ENCODE results near the gene PDLIM3.

Gene PDLIM3

GRCh38 chr4:185468999-185469398 lies 66.3 kb downstream of the PDLIM3 start:
- no peak for DNase-seq

- no peak for DNase-seq
Observed at GRCh38 chr4:185467991-185468390, 67.3 kb downstream of the PDLIM3 start.

GRCh38 chr4:185467101-185467500 lies 68.2 kb downstream of the PDLIM3 start:
- no peak for DNase-seq

- DNase-seq: no peak
Observed at GRCh38 chr4:185465707-185466106, 69.6 kb downstream of the PDLIM3 start.

- DNase-seq: no peak
Observed at GRCh38 chr4:185464887-185465286, 70.4 kb downstream of the PDLIM3 start.

- DNase-seq: no peak
Observed at GRCh38 chr4:185464183-185464582, 71.1 kb downstream of the PDLIM3 start.

GRCh38 chr4:185463541-185463940 lies 71.8 kb downstream of the PDLIM3 start:
- peak; percentile 4 for DNase-seq

- DNase-seq: no peak
Observed at GRCh38 chr4:185461565-185461964, 73.7 kb downstream of the PDLIM3 start.

- DNase-seq: no peak
Observed at GRCh38 chr4:185457136-185457535, 78.2 kb downstream of the PDLIM3 start.

GRCh38 chr4:185456131-185456530 lies 79.2 kb downstream of the PDLIM3 start:
- no peak for DNase-seq

Measured in NCI-H187 treated with DMSO at 0.1 percent for 48 hours (cell line).